Peyer's patch (tissue), 4 donors: Measurements from ENCODE around the gene OR51A2.

Experiments
- POLR2A ChIP-seq, 2 donors: fragments of 450-650 bp; IDR thresholded peaks; one replicate each; pipeline ENCODE4 v1.5.1; 2017; ENCODE audit warnings: antibody characterized with exemption in 2 of 2, mild to moderate bottlenecking in 2 of 2, moderate library complexity in 2 of 2
- TF ChIP-seq, protein P1 (sequence below), 6 experiments: fragments of 450-650 bp in 4 of 6; fragments of 200-600 bp in 2 of 6; sonication (generic) in 1 of 6; IDR thresholded peaks; one replicate each; pipeline ENCODE4 v1.5.1; 2017 to 2019; ENCODE audit warnings: antibody characterized with exemption in 6 of 6, mild to moderate bottlenecking in 3 of 6, moderate library complexity in 1 of 6

DNA sequence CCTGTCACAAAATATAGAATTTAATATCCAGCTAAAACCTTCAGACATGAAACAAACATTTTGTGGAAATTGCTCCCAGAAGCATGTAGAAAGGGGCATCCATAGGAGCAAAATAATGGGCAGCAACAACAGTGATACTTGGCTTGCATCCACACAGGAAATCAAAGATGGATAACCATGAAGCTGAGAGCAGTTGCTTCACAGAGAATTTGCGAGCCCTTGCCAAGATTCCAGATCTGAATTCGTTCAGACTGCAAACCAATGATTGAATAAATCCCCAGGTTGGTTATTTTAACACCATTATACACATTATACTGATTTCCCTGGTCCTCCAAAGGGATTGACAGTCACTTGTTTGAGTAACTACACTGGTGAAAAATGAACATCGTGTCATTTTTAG is 23.5 kb upstream of the OR51A2 start:
- TF ChIP-seq, protein P1, sequence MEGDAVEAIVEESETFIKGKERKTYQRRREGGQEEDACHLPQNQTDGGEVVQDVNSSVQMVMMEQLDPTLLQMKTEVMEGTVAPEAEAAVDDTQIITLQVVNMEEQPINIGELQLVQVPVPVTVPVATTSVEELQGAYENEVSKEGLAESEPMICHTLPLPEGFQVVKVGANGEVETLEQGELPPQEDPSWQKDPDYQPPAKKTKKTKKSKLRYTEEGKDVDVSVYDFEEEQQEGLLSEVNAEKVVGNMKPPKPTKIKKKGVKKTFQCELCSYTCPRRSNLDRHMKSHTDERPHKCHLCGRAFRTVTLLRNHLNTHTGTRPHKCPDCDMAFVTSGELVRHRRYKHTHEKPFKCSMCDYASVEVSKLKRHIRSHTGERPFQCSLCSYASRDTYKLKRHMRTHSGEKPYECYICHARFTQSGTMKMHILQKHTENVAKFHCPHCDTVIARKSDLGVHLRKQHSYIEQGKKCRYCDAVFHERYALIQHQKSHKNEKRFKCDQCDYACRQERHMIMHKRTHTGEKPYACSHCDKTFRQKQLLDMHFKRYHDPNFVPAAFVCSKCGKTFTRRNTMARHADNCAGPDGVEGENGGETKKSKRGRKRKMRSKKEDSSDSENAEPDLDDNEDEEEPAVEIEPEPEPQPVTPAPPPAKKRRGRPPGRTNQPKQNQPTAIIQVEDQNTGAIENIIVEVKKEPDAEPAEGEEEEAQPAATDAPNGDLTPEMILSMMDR (IDR thresholded peaks at IDR 0.05), result no peak
- no peak for TF ChIP-seq POLR2A (IDR thresholded peaks at IDR 0.05)
